GM18867 (cell line): ENCODE data around the gene AKNAD1.

ENCODE experiments used
- ATAC-seq: cut with Tn5 transposase; IDR thresholded peaks from one replicate; pipeline ENCODE4 v1.9.1; 2021; ENCODE audit warnings: mild to moderate bottlenecking, moderate library complexity; ENCODE audit not compliant: unreplicated experiment

The AKNAD1 gene

GRCh38 chr1:108863984-108864383 lies 7.1 kb upstream of the AKNAD1 start:
- ATAC-seq = no peak

GRCh38 chr1:108862698-108863477 lies 6.0 kb upstream of the AKNAD1 start:
- ATAC-seq = no peak

GRCh38 chr1:108862017-108862610 lies 5.2 kb upstream of the AKNAD1 start:
- ATAC-seq = no peak

- no peak for ATAC-seq
Measured at GRCh38 chr1:108861566-108861965, 4.7 kb upstream of the AKNAD1 start.

GRCh38 chr1:108860190-108860907 lies 3.5 kb upstream of the AKNAD1 start:
- no peak for ATAC-seq

- ATAC-seq = no peak
Measured at GRCh38 chr1:108858230-108858950, 1.5 kb upstream of the AKNAD1 start.

GRCh38 chr1:108854221-108855019 lies 2.5 kb downstream of the AKNAD1 start:
- no peak for ATAC-seq

GRCh38 chr1:108852221-108852975 lies 4.5 kb downstream of the AKNAD1 start:
- no peak for ATAC-seq

- ATAC-seq = no peak
Measured at GRCh38 chr1:108851567-108851966, 5.3 kb downstream of the AKNAD1 start.

- no peak for ATAC-seq
Measured at GRCh38 chr1:108850929-108851328, 6.0 kb downstream of the AKNAD1 start.

GRCh38 chr1:108848806-108849205 lies 8.1 kb downstream of the AKNAD1 start:
- ATAC-seq = no peak

GRCh38 chr1:108847494-108847893 lies 9.4 kb downstream of the AKNAD1 start:
- no peak for ATAC-seq

GRCh38 chr1:108845991-108846390 lies 10.9 kb downstream of the AKNAD1 start:
- ATAC-seq = no peak

GRCh38 chr1:108845446-108845845 lies 11.4 kb downstream of the AKNAD1 start:
- no peak for ATAC-seq

GRCh38 chr1:108843390-108844137 lies 13.3 kb downstream of the AKNAD1 start:
- no peak for ATAC-seq

GRCh38 chr1:108842525-108843181 lies 14.2 kb downstream of the AKNAD1 start:
- no peak for ATAC-seq

- ATAC-seq = no peak
Measured at GRCh38 chr1:108841703-108842102, 15.2 kb downstream of the AKNAD1 start.

- ATAC-seq = no peak
Measured at GRCh38 chr1:108832929-108833328, 24.0 kb downstream of the AKNAD1 start.

- no peak for ATAC-seq
Measured at GRCh38 chr1:108831225-108831624, 25.7 kb downstream of the AKNAD1 start.
